CD14-positive monocyte (primary cell): ENCODE measurements around the gene PTPRN2. TPM values are rescaled to one million over a fixed set of nuclear protein-coding genes. Genes with fewer than 3 reads are reported as not detected.

ENCODE experiments used
- DNase-seq, 3 donors: peaks; one replicate each; pipeline ENCODE4 v3.0.0-alpha.2; 2011 to 2022
- H2AFZ ChIP-seq: 2 replicates; pipeline ENCODE4 v1.6.0; 2012; ENCODE audit warnings: mild to moderate bottlenecking, low read depth, low read length, inconsistent platforms; ENCODE audit not compliant: insufficient read depth, poor library complexity, severe bottlenecking
- H3K27ac ChIP-seq, 2 donors: 1 replicate in 1 of 2; 2 replicates in 1 of 2; pipeline ENCODE4 v1.5.1; 2012 to 2013; ENCODE audit warnings: low read length in 2 of 2, control low read depth in 1 of 2, inconsistent platforms in 1 of 2, low read depth in 1 of 2, mild to moderate bottlenecking in 1 of 2
- H3K27me3 ChIP-seq, 2 donors: one replicate each; pipeline versions ENCODE4 v1.6.0 to v1.6.1; 2011 to 2013; ENCODE audit warnings: low read length in 2 of 2; ENCODE audit not compliant: control insufficient read depth in 2 of 2, insufficient read depth in 2 of 2
- H3K36me3 ChIP-seq, 2 donors: replicated peaks in 1 of 2; 1 replicate in 1 of 2; 2 replicates in 1 of 2; pipeline versions ENCODE4 v1.5.1 to v1.6.1; 2012 to 2013; ENCODE audit warnings: low read length in 2 of 2, control low read depth in 1 of 2, inconsistent platforms in 1 of 2, mild to moderate bottlenecking in 1 of 2; ENCODE audit not compliant: insufficient read depth in 2 of 2, control insufficient read depth in 1 of 2
- H3K4me1 ChIP-seq, 2 donors: 1 replicate in 1 of 2; 2 replicates in 1 of 2; pipeline versions ENCODE4 v1.5.1 to v1.6.1; 2012 to 2013; ENCODE audit warnings: low read length in 2 of 2, control low read depth in 1 of 2, inconsistent platforms in 1 of 2, mild to moderate bottlenecking in 1 of 2, moderate library complexity in 1 of 2; ENCODE audit not compliant: insufficient read depth in 2 of 2, control insufficient read depth in 1 of 2
- H3K4me2 ChIP-seq: replicated peaks from 2 replicates; pipeline ENCODE3; 2012; ENCODE audit warnings: low read length, moderate library complexity, mild to moderate bottlenecking; ENCODE audit not compliant: poor library complexity, severe bottlenecking; ENCODE audit errors: extremely low read depth
- H3K4me3 ChIP-seq, 3 experiments: fragments of 200-600 bp in 1 of 3; sonication (generic) in 1 of 3; replicated peaks in 1 of 3; 1 replicate in 2 of 3; 2 replicates in 1 of 3; pipeline ENCODE4 v1.5.1; 2011 to 2013; ENCODE audit warnings: low read length in 3 of 3, mild to moderate bottlenecking in 3 of 3, control low read depth in 2 of 3, low read depth in 2 of 3, inconsistent platforms in 1 of 3, moderate library complexity in 1 of 3
- H3K79me2 ChIP-seq: 2 replicates; pipeline ENCODE4 v1.6.0; 2012; ENCODE audit warnings: mild to moderate bottlenecking, control low read depth, inconsistent platforms, low read length, moderate library complexity; ENCODE audit not compliant: insufficient read depth
- H3K9ac ChIP-seq: 2 replicates; pipeline ENCODE4 v1.6.0; 2017; ENCODE audit warnings: low read length, mild to moderate bottlenecking; ENCODE audit not compliant: insufficient read depth, poor library complexity, severe bottlenecking
- H3K9me3 ChIP-seq, 2 donors: replicated peaks in 1 of 2; 1 replicate in 1 of 2; 2 replicates in 1 of 2; pipeline versions ENCODE4 v1.5.1 to v1.6.1; 2012 to 2013; ENCODE audit warnings: low read length in 2 of 2, control low read depth in 1 of 2; ENCODE audit not compliant: control insufficient read depth in 1 of 2, insufficient read depth in 1 of 2
- H4K20me1 ChIP-seq: 2 replicates; pipeline ENCODE4 v1.6.0; 2012; ENCODE audit warnings: mild to moderate bottlenecking, low read length, control low read depth, moderate library complexity; ENCODE audit not compliant: insufficient read depth
- H3K27ac Mint-ChIP-seq, 7 donors: one replicate each; pipeline ENCODE4 v1.8.0; 2020; ENCODE audit warnings: mild to moderate bottlenecking in 7 of 7, mixed read lengths in 7 of 7, moderate library complexity in 6 of 7, inconsistent platforms in 2 of 7
- H3K27me3 Mint-ChIP-seq, 3 donors: one replicate each; pipeline ENCODE4 v1.8.0; 2021 to 2022; ENCODE audit warnings: low read depth in 3 of 3, mild to moderate bottlenecking in 3 of 3, mixed read lengths in 3 of 3, moderate library complexity in 3 of 3, inconsistent platforms in 1 of 3
- H3K36me3 Mint-ChIP-seq, 2 donors: one replicate each; pipeline ENCODE4 v1.8.0; 2020; ENCODE audit warnings: mixed read lengths in 2 of 2, inconsistent platforms in 1 of 2, mild to moderate bottlenecking in 1 of 2
- H3K4me1 Mint-ChIP-seq: one replicate; pipeline ENCODE4 v1.8.0; 2020; ENCODE audit warnings: mild to moderate bottlenecking, mixed read lengths
- H3K4me3 Mint-ChIP-seq, 2 donors: one replicate each; pipeline ENCODE4 v1.8.0; 2020; ENCODE audit warnings: mild to moderate bottlenecking in 2 of 2, mixed read lengths in 2 of 2, moderate library complexity in 1 of 2
- H3K9me3 Mint-ChIP-seq, 7 donors: one replicate each; pipeline ENCODE4 v1.8.0; 2020 to 2022; ENCODE audit warnings: mixed read lengths in 7 of 7, mild to moderate bottlenecking in 6 of 7, moderate library complexity in 6 of 7, inconsistent platforms in 2 of 7
- WGBS: methylation state at CpG from one replicate; pipeline ENCODE4 v1.1.5; 2013; ENCODE audit warnings: missing lambda C conversion rate; ENCODE audit not compliant: insufficient coverage; 5-methylcytosine and 5-hydroxymethylcytosine counted together
- intact Hi-C, 2 donors: fragments of 100-400 bp; cut with micrococcal nuclease; formaldehyde crosslinking; loops; one replicate each; pipeline versions ENCODE4 v1.15.0 to v1.15.1; 2023
- polyA plus RNA-seq, 3 donors: library from polyadenylated mRNA; depleted of rRNA in 1 of 3; unstranded in 2 of 3; stranded (reverse) in 1 of 3; fragments of 300-500 nt in 2 of 3; fragments of >200 nt in 1 of 3; fragmentation: Illumina TruSeq in 2 of 3; gene quantifications; 1 replicate in 2 of 3; 2 replicates in 1 of 3; pipeline ENCODE4 v1.2.3, GENCODE V29; 2012 to 2021
- TF ChIP-seq, protein P1 (sequence below): fragments of 200-600 bp; IDR thresholded peaks from one replicate; pipeline ENCODE4 v1.8.0; 2022; ENCODE audit warnings: antibody characterized with exemption, mild to moderate bottlenecking

Gene PTPRN2
- polyA plus RNA-seq, 3 donors, result 0.25 to 1.4 (median 0.97) TPM

DNA sequence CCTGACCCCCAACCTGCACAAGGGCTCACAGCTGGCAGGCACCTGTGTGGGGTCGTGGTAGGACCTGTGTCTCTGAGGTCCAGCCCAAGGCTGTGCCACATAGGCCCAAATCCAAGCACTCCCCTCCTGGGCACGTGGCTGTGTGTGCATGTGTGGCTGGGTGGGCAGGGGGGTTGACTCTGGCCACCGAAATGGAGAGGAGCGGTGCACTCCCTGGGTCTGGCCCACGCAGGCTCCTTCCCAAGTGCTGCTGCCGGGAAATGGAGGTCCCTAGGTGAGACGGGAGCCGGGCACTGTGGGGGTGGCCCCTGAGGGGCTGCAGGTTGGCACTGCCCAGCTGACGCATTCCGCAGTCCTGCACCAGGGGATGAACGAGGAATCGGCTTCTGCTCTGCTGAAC is 722.7 kb downstream of the PTPRN2 start:
- peaks cover 41 to 56% of the 10 kb centered on the region in 2 donors for H3K36me3 Mint-ChIP-seq
- Histone ChIP-seq H3K36me3 (peaks cover 34 to 35% of the 10 kb centered on the region in 2 donors), H3K27me3 (no peaks in the 10 kb centered on the region), H3K79me2 (no peaks in the 10 kb centered on the region), H4K20me1 (no peaks in the 10 kb centered on the region), H3K9ac (no peak overlapping the region), H3K4me3 (no peak overlapping the region), H3K9me3 (peaks cover 14 to 29% of the 10 kb centered on the region in 2 donors), H3K4me2 (no peak overlapping the region), H3K4me1 (no peaks in the 10 kb centered on the region), H2AFZ (no peak overlapping the region), H3K27ac (no peak overlapping the region)
- peaks cover 2% of the 10 kb centered on the region for H3K4me1 Mint-ChIP-seq
- peaks cover 15 to 34% (median 23%) of the 10 kb centered on the region in 7 donors for H3K9me3 Mint-ChIP-seq
- TF ChIP-seq, protein P1, sequence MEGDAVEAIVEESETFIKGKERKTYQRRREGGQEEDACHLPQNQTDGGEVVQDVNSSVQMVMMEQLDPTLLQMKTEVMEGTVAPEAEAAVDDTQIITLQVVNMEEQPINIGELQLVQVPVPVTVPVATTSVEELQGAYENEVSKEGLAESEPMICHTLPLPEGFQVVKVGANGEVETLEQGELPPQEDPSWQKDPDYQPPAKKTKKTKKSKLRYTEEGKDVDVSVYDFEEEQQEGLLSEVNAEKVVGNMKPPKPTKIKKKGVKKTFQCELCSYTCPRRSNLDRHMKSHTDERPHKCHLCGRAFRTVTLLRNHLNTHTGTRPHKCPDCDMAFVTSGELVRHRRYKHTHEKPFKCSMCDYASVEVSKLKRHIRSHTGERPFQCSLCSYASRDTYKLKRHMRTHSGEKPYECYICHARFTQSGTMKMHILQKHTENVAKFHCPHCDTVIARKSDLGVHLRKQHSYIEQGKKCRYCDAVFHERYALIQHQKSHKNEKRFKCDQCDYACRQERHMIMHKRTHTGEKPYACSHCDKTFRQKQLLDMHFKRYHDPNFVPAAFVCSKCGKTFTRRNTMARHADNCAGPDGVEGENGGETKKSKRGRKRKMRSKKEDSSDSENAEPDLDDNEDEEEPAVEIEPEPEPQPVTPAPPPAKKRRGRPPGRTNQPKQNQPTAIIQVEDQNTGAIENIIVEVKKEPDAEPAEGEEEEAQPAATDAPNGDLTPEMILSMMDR, result no peak
- no peak overlapping the region for H3K4me3 Mint-ChIP-seq
- DNase-seq, result no peak
- H3K27me3 Mint-ChIP-seq, result peaks cover 2 to 3% (median 2%) of the 10 kb centered on the region in 3 donors
- intact Hi-C loops, result no loop called here
- 96% methylated on average over 12 of the region's 12 CpGs for WGBS
- H3K27ac Mint-ChIP-seq, result peak overlapping the region in 1 of 7 donors; percentile 52

DNA sequence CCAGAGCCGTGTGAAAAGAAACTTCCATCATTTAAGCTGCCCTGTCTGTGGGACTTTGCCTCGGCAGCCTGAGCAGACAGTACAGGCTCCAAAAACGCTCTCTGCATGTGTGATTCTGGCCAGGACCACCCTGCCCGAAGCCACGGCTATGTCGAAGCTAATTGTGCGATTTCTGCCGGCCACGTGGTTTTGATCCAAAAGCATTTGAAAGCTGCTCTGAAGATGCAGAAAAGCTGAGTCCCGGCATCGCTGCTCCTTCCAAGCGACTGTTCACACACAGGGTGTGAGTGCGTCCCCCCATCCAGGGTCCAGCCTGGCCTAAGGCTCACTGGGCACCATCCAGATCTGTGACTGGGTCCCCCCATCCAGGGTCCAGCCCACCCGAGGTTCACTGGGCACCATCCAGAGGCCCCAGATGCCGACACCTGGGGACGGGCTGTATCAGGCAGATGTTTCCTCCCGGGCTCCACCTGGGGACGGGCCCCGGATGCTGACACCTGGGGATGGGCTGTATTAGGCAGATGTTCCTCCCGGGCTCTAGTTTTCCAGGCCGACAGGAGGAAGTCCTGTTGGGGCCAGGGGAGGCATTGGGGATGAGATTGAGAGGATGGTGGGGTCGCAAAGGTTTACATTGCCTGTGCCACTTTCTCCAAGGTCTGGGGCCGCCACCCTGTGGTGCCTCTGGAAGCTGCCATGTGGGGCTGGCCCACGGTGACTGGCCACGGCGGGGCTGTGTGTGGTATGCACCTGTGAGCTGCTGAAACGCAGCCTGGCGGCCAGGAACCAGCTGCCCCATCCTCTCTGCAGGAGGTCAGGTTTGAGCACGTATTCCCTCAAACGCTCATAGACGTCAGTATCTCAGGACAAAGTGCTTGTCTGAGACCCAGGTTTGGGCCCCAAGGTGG is 723.5 kb downstream of the PTPRN2 start:
- Histone ChIP-seq H2AFZ (no peak overlapping the region), H4K20me1 (no peaks in the 10 kb centered on the region), H3K9me3 (peaks cover 14 to 24% of the 10 kb centered on the region in 2 donors), H3K9ac (no peak overlapping the region), H3K27me3 (no peaks in the 10 kb centered on the region), H3K4me3 (no peak overlapping the region), H3K79me2 (no peaks in the 10 kb centered on the region), H3K4me1 (no peaks in the 10 kb centered on the region), H3K4me2 (no peak overlapping the region), H3K27ac (no peak overlapping the region), H3K36me3 (peaks cover 35 to 36% of the 10 kb centered on the region in 2 donors)
- Mint-ChIP-seq H3K36me3 (peaks cover 42 to 58% of the 10 kb centered on the region in 2 donors), H3K4me1 (peaks cover 2% of the 10 kb centered on the region), H3K9me3 (peaks cover 15 to 34% (median 18%) of the 10 kb centered on the region in 7 donors), H3K4me3 (no peak overlapping the region), H3K27me3 (peaks cover 0 to 3% (median 0%) of the 10 kb centered on the region in 3 donors), H3K27ac (peak overlapping the region in 2 of 7 donors; percentile 33 to 45)
- no peak for DNase-seq
- WGBS, result 91% methylated on average over 28 of the region's 31 CpGs
- intact Hi-C loops, result no loop called here
- TF ChIP-seq, protein P1, result no peak
